A549 (cell line): Measurements from ENCODE around the gene PCBP3. TPM values are rescaled to one million over a fixed set of nuclear protein-coding genes. Genes with fewer than 3 reads are reported as not detected.

Experiments used
- ATAC-seq, 2 experiments: fragments of 200-7000 bp in 1 of 2; fragments of >200 bp in 1 of 2; cut with Nextera tagmentation in 1 of 2; cut with Tn5 transposase in 1 of 2; 3 replicates each; pipeline versions ENCODE4 v1.8.0 to v1.9.1; 2018 to 2020; ENCODE audit warnings: mild to moderate bottlenecking in 1 of 2, moderate library complexity in 1 of 2
- CTCF ChIA-PET: fragments of 300-600 bp; sonication (Branson Sonifier 250); formaldehyde crosslinking; extraction: SDS; loops from one replicate; lab custom pipeline; 2021; ENCODE audit warnings: antibody characterized with exemption, inconsistent platforms; lab: Yijun Ruan, JAX
- POLR2A ChIA-PET: fragments of 350-600 bp; formaldehyde crosslinking; extraction: SDS; loops from one replicate; lab custom pipeline; 2021; ENCODE audit warnings: antibody characterized with exemption, inconsistent platforms; lab: Yijun Ruan, JAX
- DNase-seq, 2 experiments: peaks; one replicate each; pipeline versions ENCODE4 v3.0.0 to v3.0.0-alpha.2; 2011 to 2016; ENCODE audit warnings: low read depth in 1 of 2, low spot score in 1 of 2
- FAIRE-seq: peaks from 2 replicates; lab custom pipeline; 2011; peaks lifted over from hg19 to GRCh38; lab: Jason Lieb, UNC
- H3K27ac ChIP-seq, 2 experiments: fragments of >200 bp; sonication (Bioruptor Twin); formaldehyde crosslinking; 3 replicates each; pipeline ENCODE4 v1.5.1; 2016 to 2017
- H3K4me1 ChIP-seq: fragments of >200 bp; sonication (Bioruptor Twin); formaldehyde crosslinking; 3 replicates; pipeline ENCODE4 v1.6.1; 2016
- H3K4me2 ChIP-seq: fragments of >200 bp; sonication (Bioruptor Twin); formaldehyde crosslinking; 3 replicates; pipeline ENCODE4 v1.6.1; 2016
- H3K4me3 ChIP-seq: fragments of >200 bp; sonication (Bioruptor Twin); formaldehyde crosslinking; 3 replicates; pipeline ENCODE4 v1.5.1; 2016
- H3K9me3 ChIP-seq: fragments of >200 bp; sonication (Bioruptor Twin); formaldehyde crosslinking; 3 replicates; pipeline ENCODE4 v1.6.1; 2016
- CEBPB ChIP-seq, 2 experiments: fragments of >200 bp in 1 of 2; sonication (Bioruptor Twin) in 1 of 2; formaldehyde crosslinking in 1 of 2; IDR thresholded peaks; 2 replicates each; pipeline ENCODE4 v1.6.1; 2012 to 2016
- CHD2 ChIP-seq: fragments of 150-350 bp; IDR thresholded peaks from 2 replicates; pipeline ENCODE4 v1.6.1; 2014; ENCODE audit warnings: low read length; ENCODE audit not compliant: partially characterized antibody
- CHD4 ChIP-seq: fragments of 200-600 bp; sonication (generic); IDR thresholded peaks from 2 replicates; pipeline ENCODE4 v1.6.1; 2016; ENCODE audit warnings: antibody characterized with exemption, mild to moderate bottlenecking, borderline replicate concordance
- ELK1 ChIP-seq: fragments of 150-350 bp; IDR thresholded peaks from 2 replicates; pipeline ENCODE4 v1.6.1; 2014; ENCODE audit warnings: low read depth, mild to moderate bottlenecking, low read length
- EP300 ChIP-seq, 2 experiments: fragments of >200 bp; sonication (Bioruptor Twin); formaldehyde crosslinking; IDR thresholded peaks; 2 replicates in 1 of 2; 3 replicates in 1 of 2; pipeline ENCODE4 v1.6.1; 2016 to 2017
- GATA3 ChIP-seq: IDR thresholded peaks from 2 replicates; pipeline ENCODE4 v1.6.1; 2012; ENCODE audit warnings: borderline replicate concordance
- HES2 ChIP-seq: fragments of >200 bp; sonication (Bioruptor Twin); formaldehyde crosslinking; IDR thresholded peaks from 2 replicates; pipeline ENCODE4 v1.6.1; 2016
- HMGXB4 ChIP-seq: fragments of 250-450 bp; sonication (Bioruptor Pico); IDR thresholded peaks from 2 replicates; pipeline ENCODE4 v1.5.0; 2021; ENCODE audit warnings: mild to moderate bottlenecking, moderate library complexity, borderline replicate concordance
- HOXB5 ChIP-seq: fragments of 250-450 bp; sonication (Bioruptor Pico); IDR thresholded peaks from 2 replicates; pipeline ENCODE4 v1.5.0; 2020; ENCODE audit warnings: mild to moderate bottlenecking, moderate library complexity
- KDM1A ChIP-seq: fragments of 200-600 bp; sonication (generic); IDR thresholded peaks from 2 replicates; pipeline ENCODE4 v1.6.1; 2016; ENCODE audit warnings: low read depth, mild to moderate bottlenecking
- KDM5A ChIP-seq: fragments of 200-600 bp; sonication (generic); IDR thresholded peaks from 2 replicates; pipeline ENCODE4 v1.6.1; 2016; ENCODE audit warnings: antibody characterized with exemption, mild to moderate bottlenecking
- NFE2L2 ChIP-seq: fragments of 150-350 bp; conservative IDR thresholded peaks from 2 replicates; pipeline ENCODE4 v1.6.1; 2014; ENCODE audit warnings: low read length
- NPAS2 ChIP-seq: fragments of 250-450 bp; sonication (Bioruptor Pico); IDR thresholded peaks from 2 replicates; pipeline ENCODE4 v1.8.0; 2022; ENCODE audit warnings: mild to moderate bottlenecking, moderate library complexity, borderline replicate concordance
- RAD21 ChIP-seq, 2 experiments: fragments of >200 bp in 1 of 2; sonication (Bioruptor Twin) in 1 of 2; formaldehyde crosslinking in 1 of 2; IDR thresholded peaks in 1 of 2; conservative IDR thresholded peaks in 1 of 2; 2 replicates in 1 of 2; 3 replicates in 1 of 2; pipeline ENCODE4 v1.6.1; 2012 to 2018; ENCODE audit warnings: inconsistent platforms in 1 of 2
- RCOR1 ChIP-seq: fragments of 150-350 bp; IDR thresholded peaks from 2 replicates; pipeline ENCODE4 v1.6.1; 2014; ENCODE audit warnings: antibody characterized with exemption, low read length, low read depth
- REST ChIP-seq: fragments of 200-600 bp; sonication (generic); IDR thresholded peaks from 2 replicates; pipeline ENCODE4 v1.6.1; 2016; ENCODE audit warnings: antibody characterized with exemption, mild to moderate bottlenecking, moderate library complexity
- TP53 ChIP-seq: fragments of 250-450 bp; sonication (Bioruptor Pico); IDR thresholded peaks from 2 replicates; pipeline ENCODE4 v1.5.0; 2021; ENCODE audit warnings: mild to moderate bottlenecking, moderate library complexity
- ZC3H11A ChIP-seq: fragments of 450-650 bp; IDR thresholded peaks from 2 replicates; pipeline ENCODE4 v1.6.1; 2014; ENCODE audit warnings: antibody characterized with exemption, mild to moderate bottlenecking
- ZSCAN20 ChIP-seq: fragments of 250-450 bp; sonication (Bioruptor Pico); IDR thresholded peaks from 2 replicates; pipeline ENCODE4 v1.8.0; 2022; ENCODE audit warnings: mild to moderate bottlenecking, moderate library complexity
- WGBS: methylation state at CpG from one replicate; pipeline ENCODE4 v1.1.6; 2017; ENCODE audit errors: missing lambda C conversion rate; 5-methylcytosine and 5-hydroxymethylcytosine counted together
- polyA plus RNA-seq, 4 experiments: library from polyadenylated mRNA; depleted of rRNA in 3 of 4; stranded (reverse); fragments of >200 nt; fragmentation: RNase III in 1 of 4; extraction: RNeasy Plus Mini Kit Qiagen cat#74134 plus additional on column Dnase treatment in 1 of 4; gene quantifications; 2 replicates in 3 of 4; 3 replicates in 1 of 4; pipeline ENCODE4 v1.2.3, GENCODE V29; 2011 to 2017

Gene PCBP3
- polyA plus RNA-seq, 2 of the 4 experiments (the other 2 are of a cell fraction): 0.30 to 0.34 TPM

GRCh38 chr21:45868086-45868485 lies 224.6 kb downstream of the PCBP3 start:
- Histone ChIP-seq H3K4me2 (no peak overlapping the region), H3K27ac (no peak overlapping the region), H3K4me1 (no peaks in the 10 kb centered on the region), H3K9me3 (no peaks in the 10 kb centered on the region), H3K4me3 (no peak overlapping the region)
- CTCF ChIA-PET: no interaction called here
- no peak for FAIRE-seq
- no peak for DNase-seq
- WGBS: 60% methylated on average over 14 of the region's 17 CpGs
- POLR2A ChIA-PET: no interaction called here
- TF ChIP-seq EP300 (IDR thresholded peaks at IDR 0.05) (no peak), ELK1 (no peak), HMGXB4 (no peak), KDM5A (no peak), TP53 (no peak)
- no peak for ATAC-seq

- POLR2A ChIA-PET: no interaction called here
- WGBS: 18% methylated on average over 6 of the region's 22 CpGs
- no peak overlapping the region for H3K4me3 ChIP-seq
- no peak for ATAC-seq
- no peaks in the 10 kb centered on the region for H3K4me1 ChIP-seq
- no peaks in the 10 kb centered on the region for H3K9me3 ChIP-seq
- no peak overlapping the region for H3K4me2 ChIP-seq
- H3K27ac ChIP-seq: no peak overlapping the region
- FAIRE-seq: no peak
- no peak for TF ChIP-seq REST
- TF ChIP-seq CHD2: no peak
- no peak for TF ChIP-seq NPAS2 (CRISPR knock-in tag)
- no peak for TF ChIP-seq HES2
- no peak for TF ChIP-seq CEBPB (IDR thresholded peaks at IDR 0.05)
- TF ChIP-seq GATA3: no peak
- TF ChIP-seq NFE2L2: no peak
- TF ChIP-seq RCOR1: no peak
- TF ChIP-seq ZC3H11A: no peak
- TF ChIP-seq TP53: no peak
- TF ChIP-seq CHD4: no peak
- TF ChIP-seq HOXB5: no peak
- no peak for TF ChIP-seq ZSCAN20
- no peak for TF ChIP-seq KDM1A
- TF ChIP-seq RAD21 (conservative IDR thresholded peaks at IDR 0.05 in 1 of 2, IDR thresholded peaks at IDR 0.05 in 1 of 2): no peak
- DNase-seq: no peak
- CTCF ChIA-PET: interaction anchor here (1.0 kb wide), 1 partner anchor 18 kb away, joined by 3 read pairs; no protein-coding TSS in a partner anchor
Observed at GRCh38 chr21:45868488-45868887, 225.0 kb downstream of the PCBP3 start.
